ENCODE data around the gene ISLR2.

GRCh38 chr15:74136814-74137536 lies 6.6 kb downstream of the ISLR2 start:
- TF ChIP-seq, protein P1, sequence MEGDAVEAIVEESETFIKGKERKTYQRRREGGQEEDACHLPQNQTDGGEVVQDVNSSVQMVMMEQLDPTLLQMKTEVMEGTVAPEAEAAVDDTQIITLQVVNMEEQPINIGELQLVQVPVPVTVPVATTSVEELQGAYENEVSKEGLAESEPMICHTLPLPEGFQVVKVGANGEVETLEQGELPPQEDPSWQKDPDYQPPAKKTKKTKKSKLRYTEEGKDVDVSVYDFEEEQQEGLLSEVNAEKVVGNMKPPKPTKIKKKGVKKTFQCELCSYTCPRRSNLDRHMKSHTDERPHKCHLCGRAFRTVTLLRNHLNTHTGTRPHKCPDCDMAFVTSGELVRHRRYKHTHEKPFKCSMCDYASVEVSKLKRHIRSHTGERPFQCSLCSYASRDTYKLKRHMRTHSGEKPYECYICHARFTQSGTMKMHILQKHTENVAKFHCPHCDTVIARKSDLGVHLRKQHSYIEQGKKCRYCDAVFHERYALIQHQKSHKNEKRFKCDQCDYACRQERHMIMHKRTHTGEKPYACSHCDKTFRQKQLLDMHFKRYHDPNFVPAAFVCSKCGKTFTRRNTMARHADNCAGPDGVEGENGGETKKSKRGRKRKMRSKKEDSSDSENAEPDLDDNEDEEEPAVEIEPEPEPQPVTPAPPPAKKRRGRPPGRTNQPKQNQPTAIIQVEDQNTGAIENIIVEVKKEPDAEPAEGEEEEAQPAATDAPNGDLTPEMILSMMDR (IDR thresholded peaks at IDR 0.05; ENCODE audit: borderline replicate concordance, extremely low read depth, low read length, poor library complexity, severe bottlenecking), result no peak
- TF ChIP-seq EZH2 (IDR thresholded peaks at IDR 0.05; ENCODE audit: borderline replicate concordance, low read depth, low read length, severe bottlenecking), result no peak
